ENCODE data around the gene KRTAP2-3. TPM values are rescaled to one million over a fixed set of nuclear protein-coding genes. Genes with fewer than 3 reads are reported as not detected.

The KRTAP2-3 gene
- total RNA-seq, 4 donors from 2014 or later, result not detected

DNA sequence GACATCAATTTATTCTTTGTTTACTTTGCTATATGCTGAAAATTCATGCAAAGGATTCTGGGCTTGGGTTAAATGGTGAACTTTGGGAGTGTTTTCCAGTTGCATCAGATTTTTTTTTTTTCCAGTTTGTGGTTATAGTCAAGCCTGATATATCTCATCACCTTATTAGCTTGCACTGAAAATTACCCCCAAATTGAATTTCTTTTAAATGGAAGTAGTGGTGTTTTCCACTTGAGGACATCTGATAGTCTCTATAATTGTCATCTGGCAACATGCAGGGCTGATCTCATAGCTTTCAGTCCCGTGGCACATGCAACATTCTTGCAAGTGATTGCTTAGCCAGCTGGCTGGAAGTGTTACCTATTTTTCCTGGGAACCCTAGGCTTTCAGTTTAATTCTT, 46.3 kb downstream of the KRTAP2-3 start:
- peaks cover 4% of the 10 kb centered on the region for H3K27me3 ChIP-seq
- 11% methylated on average over 1 of the region's 1 CpG; no CpG with 5 or more reads in 1 of the 2 donors for WGBS, 2 donors (ENCODE audit: low coverage in 1 of 2)
- TF ChIP-seq POLR2AphosphoS5 (IDR thresholded peaks at IDR 0.05) (no peak), EP300 (IDR thresholded peaks at IDR 0.05) (no peak), POLR2A (IDR thresholded peaks at IDR 0.05) (no peak)
- TF ChIP-seq, protein P1, sequence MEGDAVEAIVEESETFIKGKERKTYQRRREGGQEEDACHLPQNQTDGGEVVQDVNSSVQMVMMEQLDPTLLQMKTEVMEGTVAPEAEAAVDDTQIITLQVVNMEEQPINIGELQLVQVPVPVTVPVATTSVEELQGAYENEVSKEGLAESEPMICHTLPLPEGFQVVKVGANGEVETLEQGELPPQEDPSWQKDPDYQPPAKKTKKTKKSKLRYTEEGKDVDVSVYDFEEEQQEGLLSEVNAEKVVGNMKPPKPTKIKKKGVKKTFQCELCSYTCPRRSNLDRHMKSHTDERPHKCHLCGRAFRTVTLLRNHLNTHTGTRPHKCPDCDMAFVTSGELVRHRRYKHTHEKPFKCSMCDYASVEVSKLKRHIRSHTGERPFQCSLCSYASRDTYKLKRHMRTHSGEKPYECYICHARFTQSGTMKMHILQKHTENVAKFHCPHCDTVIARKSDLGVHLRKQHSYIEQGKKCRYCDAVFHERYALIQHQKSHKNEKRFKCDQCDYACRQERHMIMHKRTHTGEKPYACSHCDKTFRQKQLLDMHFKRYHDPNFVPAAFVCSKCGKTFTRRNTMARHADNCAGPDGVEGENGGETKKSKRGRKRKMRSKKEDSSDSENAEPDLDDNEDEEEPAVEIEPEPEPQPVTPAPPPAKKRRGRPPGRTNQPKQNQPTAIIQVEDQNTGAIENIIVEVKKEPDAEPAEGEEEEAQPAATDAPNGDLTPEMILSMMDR (IDR thresholded peaks at IDR 0.05), result no peak
- no peaks in the 10 kb centered on the region for H3K36me3 ChIP-seq
- no peaks in the 10 kb centered on the region for H3K9me3 ChIP-seq
- no peak for ATAC-seq
- H3K4me3 ChIP-seq, result no peak overlapping the region
- no peaks in the 10 kb centered on the region for H3K4me1 ChIP-seq
- H3K27ac ChIP-seq, result no peak overlapping the region

GRCh38 chr17:41013181-41013580, 46.7 kb downstream of the KRTAP2-3 start:
- Histone ChIP-seq H3K4me3 (no peak overlapping the region), H3K36me3 (no peaks in the 10 kb centered on the region), H3K27ac (no peak overlapping the region), H3K9me3 (no peaks in the 10 kb centered on the region), H3K27me3 (peaks cover 4% of the 10 kb centered on the region), H3K4me1 (no peaks in the 10 kb centered on the region)
- TF ChIP-seq POLR2AphosphoS5 (IDR thresholded peaks at IDR 0.05) (no peak), POLR2A (IDR thresholded peaks at IDR 0.05) (no peak), EP300 (IDR thresholded peaks at IDR 0.05) (no peak)
- TF ChIP-seq, protein P1 (IDR thresholded peaks at IDR 0.05), result no peak
- 76 to 82% methylated on average over 3 of the region's 3 CpGs for WGBS, 2 donors (ENCODE audit: low coverage in 1 of 2)
- ATAC-seq, result no peak

DNA sequence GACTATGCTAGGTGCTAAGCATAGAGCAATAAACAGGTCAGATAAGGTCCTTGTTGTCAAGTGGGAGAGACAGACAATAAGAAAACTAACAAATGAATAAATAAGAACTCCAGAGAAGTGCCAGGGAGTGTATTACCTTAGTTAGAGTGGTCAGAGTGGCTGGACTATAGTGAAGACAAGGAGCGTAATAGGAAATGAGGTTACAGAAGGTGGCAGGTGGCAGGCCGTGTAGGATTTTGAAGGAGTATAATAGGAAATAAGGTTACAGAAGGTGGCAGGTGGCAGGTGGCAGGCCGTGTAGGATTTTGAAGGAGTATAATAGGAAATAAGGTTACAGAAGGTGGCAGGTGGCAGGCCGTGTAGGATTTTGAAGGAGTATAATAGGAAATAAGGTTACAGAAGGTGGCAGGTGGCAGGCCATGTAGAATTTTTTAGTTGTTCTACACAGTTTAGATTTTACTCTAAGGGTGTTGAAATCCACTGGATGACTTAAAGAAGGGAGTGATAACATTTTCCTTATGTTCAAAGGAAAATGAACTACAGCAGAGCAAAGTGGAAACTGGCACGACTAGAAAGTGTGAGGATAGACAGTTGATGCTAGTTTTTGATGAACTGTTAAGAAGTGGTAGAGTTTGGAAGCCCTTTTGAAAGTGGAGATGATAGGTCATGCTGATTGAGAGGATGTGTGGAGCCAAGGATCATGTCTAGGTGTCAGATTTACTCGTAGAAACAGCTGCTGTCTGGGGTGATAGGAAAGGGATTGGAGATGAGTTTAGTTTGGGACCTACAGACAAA, 47.4 kb downstream of the KRTAP2-3 start:
- H3K9me3 ChIP-seq, result no peaks in the 10 kb centered on the region
- peaks cover 4% of the 10 kb centered on the region for H3K27me3 ChIP-seq
- no peak overlapping the region for H3K27ac ChIP-seq
- H3K4me3 ChIP-seq, result no peak overlapping the region
- ATAC-seq, result no peak
- 60 to 79% methylated on average over 4 to 6 of the region's 6 CpGs for WGBS, 2 donors (ENCODE audit: low coverage in 1 of 2)
- no peak for TF ChIP-seq POLR2A (IDR thresholded peaks at IDR 0.05)
- TF ChIP-seq, protein P1 (IDR thresholded peaks at IDR 0.05), result no peak
- no peaks in the 10 kb centered on the region for H3K4me1 ChIP-seq
- no peaks in the 10 kb centered on the region for H3K36me3 ChIP-seq

DNA sequence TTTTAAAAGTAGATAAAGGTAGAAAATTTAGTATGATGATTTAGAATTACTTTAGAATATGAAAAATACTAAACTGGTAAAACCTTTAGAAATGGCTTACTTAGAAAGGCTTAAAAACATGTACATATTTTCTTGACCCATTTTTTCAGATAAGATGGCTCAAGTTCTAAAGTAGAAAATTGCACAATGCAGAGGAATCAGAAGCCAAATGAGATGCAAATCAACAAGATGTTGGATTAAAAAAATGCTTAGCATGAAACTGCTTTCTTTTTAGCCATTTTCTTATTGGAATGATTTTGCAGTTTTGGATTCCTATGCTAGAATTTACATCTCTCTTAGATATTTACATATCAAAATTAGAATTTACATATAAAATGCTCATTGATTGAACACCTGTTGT, 49.5 kb downstream of the KRTAP2-3 start:
- H3K4me3 ChIP-seq, result no peak overlapping the region
- no peak for ATAC-seq
- TF ChIP-seq POLR2AphosphoS5 (IDR thresholded peaks at IDR 0.05) (no peak), POLR2A (IDR thresholded peaks at IDR 0.05) (no peak), EP300 (IDR thresholded peaks at IDR 0.05) (no peak)
- TF ChIP-seq, protein P1 (IDR thresholded peaks at IDR 0.05), result no peak

DNA sequence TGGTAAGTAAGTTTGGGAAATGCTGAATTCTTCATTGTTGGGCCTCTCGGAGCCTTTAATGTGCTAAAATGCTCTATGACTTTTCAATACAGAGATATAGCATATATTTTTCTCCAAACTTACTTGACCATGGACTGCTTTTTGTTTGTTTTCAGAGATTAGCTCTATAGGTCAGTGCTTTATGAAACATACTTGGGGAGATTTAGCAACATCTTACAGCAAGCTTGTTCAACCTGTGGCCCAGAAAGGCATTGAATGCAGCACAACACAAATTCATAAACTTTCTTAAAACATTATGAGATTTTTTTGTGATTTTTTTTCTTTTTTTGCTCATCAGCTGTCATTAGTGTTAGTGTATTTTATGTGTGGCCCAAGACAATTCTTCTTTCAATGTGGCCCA, 50.0 kb downstream of the KRTAP2-3 start:
- TF ChIP-seq POLR2AphosphoS5 (IDR thresholded peaks at IDR 0.05), result no peak
- TF ChIP-seq POLR2A (IDR thresholded peaks at IDR 0.05), result no peak
- TF ChIP-seq, protein P1 (IDR thresholded peaks at IDR 0.05), result no peak
- TF ChIP-seq EP300 (IDR thresholded peaks at IDR 0.05), result no peak
- H3K4me1 ChIP-seq, result no peaks in the 10 kb centered on the region
- H3K36me3 ChIP-seq, result no peaks in the 10 kb centered on the region
- H3K9me3 ChIP-seq, result no peaks in the 10 kb centered on the region
- H3K4me3 ChIP-seq, result no peak overlapping the region
- no peaks in the 10 kb centered on the region for H3K27me3 ChIP-seq
- no peak overlapping the region for H3K27ac ChIP-seq
- no peak for ATAC-seq
- 70% methylated on average over 1 of the region's 1 CpG; no CpG with 5 or more reads in 1 of the 2 donors for WGBS, 2 donors (ENCODE audit: low coverage in 1 of 2)

More for the DNA sequence above, 49.5 kb downstream of the KRTAP2-3 start:
- no peaks in the 10 kb centered on the region for H3K9me3 ChIP-seq
- no peaks in the 10 kb centered on the region for H3K36me3 ChIP-seq
- H3K4me1 ChIP-seq, result no peaks in the 10 kb centered on the region
- H3K27me3 ChIP-seq, result no peaks in the 10 kb centered on the region
- no peak overlapping the region for H3K27ac ChIP-seq

All from gastroesophageal sphincter (tissue), 4 donors.